Central memory CD8-positive, alpha-beta T cell (primary cell): ENCODE measurements around the gene MED29.

Experiments
- ATAC-seq: fragments of 150-1000 bp; cut with Tn5 transposase; replicated peaks from 2 replicates; pipeline ENCODE4 v1.10.0; 2022; ENCODE audit warnings: mild to moderate bottlenecking, moderate FRiP score, moderate number of reproducible peaks; ENCODE audit not compliant: poor library complexity, severe bottlenecking; ENCODE audit errors: extremely low read depth
- DNase-seq, 2 donors: peaks; one replicate each; pipeline ENCODE4 v3.0.0; 2021; ENCODE audit warnings: low spot score in 2 of 2
- H3K27ac Mint-ChIP-seq: one replicate; pipeline ENCODE4 v1.8.0; 2022; ENCODE audit warnings: low read depth, mild to moderate bottlenecking, moderate library complexity, mixed read lengths
- H3K27me3 Mint-ChIP-seq: one replicate; pipeline ENCODE4 v1.8.0; 2022; ENCODE audit warnings: mixed read lengths
- H3K36me3 Mint-ChIP-seq: one replicate; pipeline ENCODE4 v1.8.0; 2022; ENCODE audit warnings: mild to moderate bottlenecking, moderate library complexity, mixed read lengths; ENCODE audit not compliant: insufficient read depth
- H3K4me1 Mint-ChIP-seq: one replicate; pipeline ENCODE4 v1.8.0; 2022; ENCODE audit warnings: mixed read lengths
- H3K4me3 Mint-ChIP-seq: one replicate; pipeline ENCODE4 v1.8.0; 2022; ENCODE audit warnings: mild to moderate bottlenecking, moderate library complexity, mixed read lengths
- H3K9me3 Mint-ChIP-seq: one replicate; pipeline ENCODE4 v1.8.0; 2022; ENCODE audit warnings: mixed read lengths

The MED29 gene, protein sequence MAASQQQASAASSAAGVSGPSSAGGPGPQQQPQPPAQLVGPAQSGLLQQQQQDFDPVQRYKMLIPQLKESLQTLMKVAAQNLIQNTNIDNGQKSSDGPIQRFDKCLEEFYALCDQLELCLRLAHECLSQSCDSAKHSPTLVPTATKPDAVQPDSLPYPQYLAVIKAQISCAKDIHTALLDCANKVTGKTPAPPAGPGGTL

DNA sequence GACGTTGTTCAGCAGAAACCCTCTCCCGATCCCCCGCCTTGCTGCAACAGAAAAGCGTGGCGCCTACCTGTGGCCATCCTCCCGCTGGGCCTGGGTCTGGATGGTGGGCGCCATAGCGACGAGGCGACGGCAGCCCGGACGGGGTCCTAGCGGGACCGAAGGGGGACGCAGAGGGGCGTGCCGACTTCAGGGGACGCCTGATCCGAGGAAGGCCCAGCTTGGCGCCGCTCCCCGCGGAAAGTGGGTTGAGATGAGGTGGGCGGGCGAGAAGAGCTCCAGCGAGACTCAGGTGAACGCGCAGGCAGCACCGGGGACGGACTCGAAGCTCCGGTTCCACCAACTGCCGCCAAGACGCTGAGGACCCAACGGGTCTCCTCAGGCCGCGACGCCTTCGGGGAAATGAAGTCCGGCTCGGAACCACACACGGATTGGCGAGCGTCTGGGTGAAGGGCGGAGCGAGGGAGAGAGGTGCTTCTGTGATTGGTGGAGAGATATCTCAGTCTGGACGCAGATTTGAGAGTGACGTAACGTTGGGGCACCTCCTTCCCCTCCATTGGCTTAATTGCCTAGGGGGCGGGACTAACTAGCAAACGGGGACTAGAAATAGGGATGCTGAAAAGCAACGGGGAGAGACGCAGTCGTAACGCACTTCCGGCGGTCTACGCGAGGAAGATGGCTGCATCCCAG lies at the start of gene MED29, which contains the start of gene PAF1:
Gene MED29, plus strand, starts transcription at position 628 of the 687 bp plus-strand sequence. Its CDS starts 45 bp downstream, at position 673.
Gene PAF1, minus strand, starts transcription at position 356 of the 687 bp plus-strand sequence. Its CDS starts 242 bp downstream, at position 114.
- H3K4me1 Mint-ChIP-seq: peaks cover 35% of the 10 kb centered on the region
- no peaks in the 10 kb centered on the region for H3K9me3 Mint-ChIP-seq
- peaks cover 55% of the 10 kb centered on the region for H3K36me3 Mint-ChIP-seq
- no peaks in the 10 kb centered on the region for H3K27me3 Mint-ChIP-seq
- peak within 1 kb of the TSS; percentile 97 for H3K4me3 Mint-ChIP-seq
- DNase-seq (peak; percentile 88 to 98), ATAC-seq (peak; percentile 94)
- H3K27ac Mint-ChIP-seq: peak within 1 kb of the TSS; percentile 95

DNA sequence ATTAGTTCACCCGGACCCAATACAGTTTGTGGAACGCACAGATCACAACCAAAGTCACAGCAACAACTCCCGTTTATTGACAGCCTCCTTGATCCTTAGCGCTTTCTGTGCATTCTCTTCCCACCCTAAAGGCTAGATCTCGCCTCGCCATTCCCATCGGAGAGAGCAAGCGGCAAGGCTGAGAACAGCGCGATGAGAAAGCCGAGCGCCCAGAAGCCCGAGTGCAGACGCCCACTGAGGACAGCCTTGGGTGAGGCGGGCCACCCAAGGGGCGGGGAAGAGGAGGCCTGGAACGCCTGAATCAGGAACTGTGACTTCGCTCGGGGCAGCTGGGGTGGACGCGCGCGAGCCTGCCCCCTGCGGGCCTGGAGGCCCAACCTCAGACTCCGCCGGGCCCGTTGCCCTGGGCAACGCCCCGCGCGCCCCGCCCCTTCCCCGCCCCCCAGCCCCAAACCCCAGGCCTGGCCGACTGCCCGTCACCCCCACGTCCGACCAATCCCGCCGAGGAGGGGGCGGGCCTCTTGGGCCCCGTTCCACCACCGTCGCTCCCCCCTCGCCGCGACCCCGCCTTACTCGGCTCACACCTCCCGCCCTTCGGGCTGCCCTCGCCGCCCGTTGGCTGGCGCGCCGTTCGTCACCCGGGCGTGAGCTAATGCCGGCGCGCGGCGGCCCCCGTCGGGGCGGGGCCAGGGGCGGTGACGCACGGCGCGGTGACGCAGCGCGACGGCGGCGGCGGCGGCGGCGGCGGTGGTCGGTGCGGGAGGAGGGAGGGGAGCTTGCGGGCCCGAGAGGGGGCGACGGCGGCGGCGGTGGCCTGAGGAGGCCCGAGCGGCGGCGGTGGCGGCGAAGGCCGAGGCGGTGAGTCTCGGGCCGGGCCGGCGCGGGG lies 49.2 kb upstream of the MED29 start, which contains the start of gene SAMD4B:
Gene SAMD4B, plus strand, starts transcription at position 703 of the 886 bp plus-strand sequence. CDS start 14,473 bp downstream, outside the sequence.
- Mint-ChIP-seq H3K4me1 (peaks cover 60% of the 10 kb centered on the region), H3K36me3 (peaks cover 24% of the 10 kb centered on the region), H3K9me3 (no peaks in the 10 kb centered on the region), H3K27ac (peak within 1 kb of the TSS; percentile 94), H3K4me3 (peak within 1 kb of the TSS; percentile 98), H3K27me3 (no peaks in the 10 kb centered on the region)
- DNase-seq (peak; percentile 95 to 99), ATAC-seq (peak; percentile 86)

DNA sequence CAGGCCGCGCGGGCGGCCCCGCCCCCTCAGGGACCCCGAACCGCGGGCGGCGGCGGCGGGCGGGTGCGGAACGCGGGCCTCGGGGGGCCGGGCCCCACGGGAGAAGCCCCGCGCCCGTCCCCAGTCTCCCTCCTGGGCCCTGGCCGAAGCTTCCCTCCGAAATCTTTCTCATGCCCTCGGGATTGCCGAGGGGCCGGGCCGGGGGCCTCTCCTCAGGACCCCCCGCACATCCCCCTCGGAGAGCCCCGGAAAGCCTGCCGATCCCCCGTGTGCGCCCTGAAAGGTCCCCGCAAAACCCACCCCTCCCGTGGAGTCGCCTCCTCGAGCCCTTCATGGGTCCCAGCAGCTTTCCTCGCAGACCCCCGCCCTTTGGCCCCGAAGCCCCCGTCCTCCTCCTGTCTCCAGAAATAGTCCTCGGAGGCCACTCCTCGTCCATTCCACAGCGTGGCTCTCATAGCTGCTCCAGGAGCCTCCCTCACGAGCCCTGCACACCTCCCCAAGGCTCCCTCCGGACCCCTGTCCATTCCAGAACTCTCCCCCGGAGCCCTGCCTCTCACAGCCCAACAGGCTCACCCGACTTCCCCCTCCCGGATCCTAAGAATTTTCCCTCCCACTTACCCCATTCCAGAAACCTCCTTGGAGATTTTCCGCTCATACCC lies 48.4 kb upstream of the MED29 start:
- peaks cover 60% of the 10 kb centered on the region for H3K4me1 Mint-ChIP-seq
- H3K4me3 Mint-ChIP-seq: peak overlapping the region; percentile 83
- peaks cover 26% of the 10 kb centered on the region for H3K36me3 Mint-ChIP-seq
- no peaks in the 10 kb centered on the region for H3K27me3 Mint-ChIP-seq
- ATAC-seq: no peak
- no peaks in the 10 kb centered on the region for H3K9me3 Mint-ChIP-seq
- peak overlapping the region; percentile 94 for H3K27ac Mint-ChIP-seq
- DNase-seq: no peak

DNA sequence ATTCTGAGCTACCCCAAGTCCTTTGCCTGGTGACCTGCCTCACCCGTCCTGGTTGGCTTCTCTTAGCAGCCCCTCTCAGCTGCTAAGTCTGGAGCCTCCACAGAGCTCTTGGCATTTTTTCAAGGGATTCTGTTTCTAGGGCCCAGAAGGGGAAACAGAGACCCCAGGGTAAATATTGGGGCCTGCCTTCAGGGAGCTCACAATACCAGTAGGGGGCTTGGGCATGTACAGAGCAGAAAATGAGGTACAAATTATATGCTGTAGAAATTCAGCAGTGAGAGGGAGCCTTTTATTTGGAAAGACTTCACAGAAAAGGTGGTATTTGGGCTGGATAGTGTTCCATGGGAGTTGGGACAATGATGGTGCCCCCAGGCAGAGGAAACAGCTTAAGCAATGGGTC lies 45.2 kb upstream of the MED29 start:
- Mint-ChIP-seq H3K4me1 (peaks cover 59% of the 10 kb centered on the region), H3K9me3 (no peaks in the 10 kb centered on the region), H3K4me3 (no peak overlapping the region), H3K36me3 (peaks cover 29% of the 10 kb centered on the region), H3K27ac (peak overlapping the region; percentile 94), H3K27me3 (no peaks in the 10 kb centered on the region)
- ATAC-seq: no peak
- no peak for DNase-seq

DNA sequence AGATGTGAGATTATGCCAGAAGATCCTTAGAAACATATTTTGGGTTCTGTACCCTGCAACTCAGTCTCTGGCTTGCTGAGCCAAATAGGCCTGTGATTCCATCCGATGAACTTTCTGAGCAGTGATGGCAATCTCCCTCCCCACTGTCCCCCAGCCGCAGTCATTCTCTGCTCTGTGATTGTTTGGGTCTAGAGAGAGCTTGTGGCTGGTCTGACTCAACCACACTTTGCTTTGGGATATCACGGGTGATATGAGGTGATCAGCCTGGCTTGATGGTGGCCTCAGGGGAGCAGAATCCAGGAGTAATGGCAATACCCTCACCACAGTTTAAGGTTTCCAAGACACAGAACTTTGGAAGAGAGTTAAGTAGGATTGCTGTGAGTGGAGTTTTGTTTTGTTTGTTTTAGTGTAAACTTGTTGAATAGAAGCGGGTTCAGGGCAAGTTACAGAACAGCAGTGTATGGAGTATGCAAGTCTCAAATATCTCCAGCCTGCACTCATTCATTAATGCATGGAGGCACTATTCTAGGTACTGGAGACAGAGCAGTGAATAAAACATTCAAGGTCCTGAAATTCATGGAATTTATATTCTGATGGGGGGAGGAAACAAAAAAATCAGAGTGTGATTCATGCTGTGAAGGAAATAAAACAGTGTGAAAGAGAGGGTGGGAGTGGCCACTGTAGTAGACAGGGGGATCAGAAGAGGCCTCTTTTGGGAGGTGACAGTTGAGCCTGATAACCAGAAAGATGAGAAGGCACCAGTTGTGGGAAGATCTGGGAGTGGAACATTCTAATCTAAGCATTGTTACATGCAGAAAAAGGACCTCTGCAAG lies 43.6 kb upstream of the MED29 start:
- DNase-seq: no peak
- H3K9me3 Mint-ChIP-seq: no peaks in the 10 kb centered on the region

DNA sequence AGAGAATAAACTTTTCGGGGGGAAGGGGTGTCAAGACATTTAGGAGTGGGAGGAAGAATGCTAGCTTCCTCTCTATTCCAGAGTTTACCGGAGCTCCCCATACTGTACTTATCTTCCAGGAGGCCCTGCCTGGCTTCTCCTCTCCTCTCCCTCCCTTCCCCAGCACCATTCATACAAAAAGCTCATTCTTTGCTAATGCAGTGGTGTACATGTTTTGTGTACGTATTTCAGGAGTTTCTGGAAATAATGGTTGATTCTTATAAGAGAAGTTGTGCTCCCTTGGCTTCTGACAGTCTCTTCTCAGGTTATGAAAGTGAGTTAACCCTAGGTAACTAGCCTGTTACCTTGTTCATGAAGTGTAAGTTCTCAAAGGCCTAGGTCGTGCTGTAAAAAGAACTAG lies 41.9 kb upstream of the MED29 start:
- DNase-seq (no peak), ATAC-seq (no peak)
- Mint-ChIP-seq H3K27me3 (no peaks in the 10 kb centered on the region), H3K4me3 (no peak overlapping the region), H3K27ac (no peak overlapping the region), H3K36me3 (peaks cover 23% of the 10 kb centered on the region), H3K4me1 (peaks cover 39% of the 10 kb centered on the region), H3K9me3 (no peaks in the 10 kb centered on the region)

More for the DNA sequence above, 43.6 kb upstream of the MED29 start:
- peaks cover 50% of the 10 kb centered on the region for H3K4me1 Mint-ChIP-seq
- no peaks in the 10 kb centered on the region for H3K27me3 Mint-ChIP-seq
- no peak for ATAC-seq
- H3K4me3 Mint-ChIP-seq: no peak overlapping the region
- H3K27ac Mint-ChIP-seq: peak overlapping the region; percentile 30
- peaks cover 28% of the 10 kb centered on the region for H3K36me3 Mint-ChIP-seq

DNA sequence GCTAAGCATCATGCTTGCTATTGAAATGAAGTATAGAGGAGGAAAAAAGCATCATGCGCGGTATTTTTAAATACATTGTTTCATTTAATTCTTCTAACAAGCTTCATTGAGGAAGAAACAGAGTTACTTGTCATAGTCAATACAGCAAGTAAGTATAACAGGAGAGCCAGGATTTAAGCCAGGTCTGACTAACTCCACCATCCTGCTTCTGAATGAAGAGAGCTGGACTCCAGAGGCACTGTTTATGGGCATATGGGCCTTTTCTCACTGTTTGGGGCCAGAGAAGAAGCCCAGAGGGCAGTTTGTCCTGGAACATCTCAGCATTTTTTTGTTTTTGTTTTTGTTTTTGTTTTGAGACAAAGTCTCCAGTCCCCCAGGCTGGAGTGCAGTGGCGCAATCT lies 41.0 kb upstream of the MED29 start:
- Mint-ChIP-seq H3K27ac (no peak overlapping the region), H3K4me3 (no peak overlapping the region), H3K4me1 (peaks cover 31% of the 10 kb centered on the region), H3K27me3 (no peaks in the 10 kb centered on the region), H3K9me3 (no peaks in the 10 kb centered on the region), H3K36me3 (peaks cover 23% of the 10 kb centered on the region)
- DNase-seq (no peak), ATAC-seq (no peak)

DNA sequence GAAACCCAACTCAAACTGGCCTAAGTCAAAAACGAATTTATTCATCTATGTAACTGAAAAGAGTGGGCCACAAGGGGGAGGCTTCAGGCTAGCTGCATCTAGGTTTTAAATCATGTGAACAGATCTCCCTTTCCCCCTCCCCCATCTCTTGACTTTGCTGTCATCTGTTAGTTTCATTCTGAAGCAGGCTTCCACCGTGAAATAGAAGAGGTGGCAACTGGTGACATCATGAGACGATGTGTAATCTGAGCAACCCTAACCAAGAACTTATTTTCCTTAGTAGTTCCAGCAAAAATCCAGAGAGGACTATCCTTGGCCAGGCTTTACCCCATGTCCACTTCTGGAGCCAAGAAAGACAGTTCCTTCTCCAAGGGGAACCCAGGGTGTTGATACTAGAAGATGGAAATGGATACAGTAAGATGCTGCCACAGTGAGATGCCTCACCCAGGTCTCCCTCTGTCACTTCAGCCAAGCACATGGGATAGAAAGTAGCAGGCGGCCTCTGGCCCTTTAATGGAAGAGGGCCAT lies 39.6 kb upstream of the MED29 start:
- H3K27ac Mint-ChIP-seq: peak overlapping the region; percentile 12
- H3K36me3 Mint-ChIP-seq: peaks cover 30% of the 10 kb centered on the region
- no peaks in the 10 kb centered on the region for H3K9me3 Mint-ChIP-seq
- H3K27me3 Mint-ChIP-seq: no peaks in the 10 kb centered on the region
- DNase-seq (peak in 1 of 2 donors; percentile 19), ATAC-seq (peak; percentile 64)
- H3K4me1 Mint-ChIP-seq: peaks cover 22% of the 10 kb centered on the region
- no peak overlapping the region for H3K4me3 Mint-ChIP-seq

DNA sequence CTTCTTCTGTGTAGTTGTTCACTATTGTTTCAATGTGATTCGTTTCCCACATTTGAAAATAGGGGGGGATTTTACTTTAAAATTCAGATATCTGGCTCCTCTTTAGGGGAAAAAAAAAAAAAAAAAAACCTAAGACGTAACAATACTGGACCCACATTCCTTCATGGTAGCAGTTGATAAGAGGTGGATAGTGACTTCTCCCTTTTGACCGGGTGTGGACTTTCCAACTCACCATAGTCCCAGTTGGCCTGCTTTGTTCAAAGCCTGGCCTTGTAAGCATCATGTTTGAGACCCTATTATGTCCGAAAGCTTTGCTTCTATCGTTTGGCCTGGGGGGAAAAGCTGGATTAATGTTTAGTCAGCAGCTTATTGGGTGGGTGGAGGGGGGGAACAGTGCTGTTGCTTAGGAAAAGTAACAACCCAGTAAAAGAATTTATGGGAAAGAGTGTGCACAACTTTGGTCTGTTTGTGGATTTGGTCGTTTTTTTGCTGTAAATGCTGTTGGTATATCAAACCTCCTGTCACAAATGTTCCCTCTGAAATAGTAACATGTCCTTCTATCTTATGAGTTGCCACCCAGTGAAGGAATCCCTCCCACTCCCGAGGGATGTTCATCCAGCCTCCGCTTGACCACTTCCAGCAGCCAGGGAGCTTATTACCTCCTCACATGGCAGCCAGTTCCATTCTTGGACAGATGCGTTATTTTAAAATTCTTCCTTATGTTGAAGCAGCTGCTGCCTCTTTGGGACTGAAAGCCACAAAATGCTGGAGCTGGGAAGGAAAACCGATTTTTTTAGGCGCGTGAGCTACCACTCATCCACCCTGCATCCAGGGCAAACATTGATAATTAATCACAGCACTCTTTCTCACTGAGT lies 38.6 kb upstream of the MED29 start:
- peaks cover 17% of the 10 kb centered on the region for H3K4me1 Mint-ChIP-seq
- H3K27ac Mint-ChIP-seq: no peak overlapping the region
- DNase-seq: no peak
- H3K9me3 Mint-ChIP-seq: no peaks in the 10 kb centered on the region
- ATAC-seq: no peak
- peaks cover 35% of the 10 kb centered on the region for H3K36me3 Mint-ChIP-seq
- no peak overlapping the region for H3K4me3 Mint-ChIP-seq
- H3K27me3 Mint-ChIP-seq: no peaks in the 10 kb centered on the region

DNA sequence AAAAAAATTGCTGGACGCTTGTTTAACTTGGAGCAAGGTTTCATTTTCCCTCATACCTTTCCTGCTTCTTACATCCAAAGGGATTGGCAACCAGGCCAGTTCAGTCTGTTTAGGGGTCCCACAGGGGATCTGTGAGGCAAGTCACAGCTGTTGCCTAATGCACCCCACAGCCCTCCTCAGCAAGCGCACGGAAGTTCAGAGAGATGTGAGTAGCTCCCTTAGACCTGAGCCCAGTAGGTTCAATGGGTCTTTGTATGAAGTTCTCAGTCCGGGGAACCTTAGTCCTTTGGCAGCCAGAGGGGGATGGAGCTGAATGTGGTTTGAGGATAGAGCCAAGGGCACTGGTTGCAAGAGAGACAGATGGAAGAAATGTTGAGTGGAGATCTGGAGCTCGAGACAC lies 35.9 kb upstream of the MED29 start:
- ATAC-seq (no peak), DNase-seq (no peak)
- no peaks in the 10 kb centered on the region for H3K27me3 Mint-ChIP-seq
- no peak overlapping the region for H3K4me3 Mint-ChIP-seq
- H3K27ac Mint-ChIP-seq: no peak overlapping the region
- H3K4me1 Mint-ChIP-seq: peaks cover 4% of the 10 kb centered on the region
- H3K36me3 Mint-ChIP-seq: peaks cover 46% of the 10 kb centered on the region
- no peaks in the 10 kb centered on the region for H3K9me3 Mint-ChIP-seq

DNA sequence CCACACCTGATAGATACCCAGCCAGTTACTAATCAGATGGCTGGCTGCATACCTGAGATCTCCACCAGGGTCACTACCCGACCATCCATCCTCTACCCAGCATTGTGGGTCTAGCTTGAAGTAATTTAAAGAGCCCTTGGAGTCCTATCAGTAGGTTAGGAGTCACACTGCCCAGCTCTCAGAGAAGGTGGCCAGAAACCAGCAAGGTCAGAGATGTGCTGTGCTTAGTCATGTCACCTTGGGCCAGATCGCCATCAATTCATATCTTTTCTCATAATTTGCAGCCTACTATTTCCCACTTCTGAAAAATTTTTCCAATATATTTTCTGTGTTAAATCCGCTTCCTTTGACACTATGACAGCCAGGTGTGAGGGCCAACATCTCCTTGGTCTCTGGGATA lies 35.1 kb upstream of the MED29 start:
- no peaks in the 10 kb centered on the region for H3K9me3 Mint-ChIP-seq
- no peak overlapping the region for H3K27ac Mint-ChIP-seq

More for the DNA sequence above, 35.1 kb upstream of the MED29 start:
- H3K4me3 Mint-ChIP-seq: no peak overlapping the region
- no peaks in the 10 kb centered on the region for H3K27me3 Mint-ChIP-seq
- H3K36me3 Mint-ChIP-seq: peaks cover 51% of the 10 kb centered on the region
- H3K4me1 Mint-ChIP-seq: peaks cover 4% of the 10 kb centered on the region
- DNase-seq: no peak
- no peak for ATAC-seq
